GM12864 (cell line): Measurements from ENCODE around the gene SCRN3.
A peak's percentile ranks its signal among the peaks of the same experiment; 100 is the strongest.
"Not testable (repeated sequence)": the region's sequence is repeated elsewhere in the genome, so short reads cannot be mapped to it uniquely, and the experiment has no call there.

Experiments used
- DNase-seq: peaks from one replicate; pipeline ENCODE4 v3.0.0-alpha.2; 2011; ENCODE audit warnings: low read depth
- H3K4me3 ChIP-seq: 2 replicates; pipeline ENCODE4 v1.5.1; 2011; ENCODE audit warnings: mild to moderate bottlenecking, low read depth, low read length, control low read depth
- TF ChIP-seq, protein P1 (sequence below): IDR thresholded peaks from 2 replicates; pipeline ENCODE4 v1.5.1; 2011; ENCODE audit warnings: low read depth, mild to moderate bottlenecking, moderate library complexity, low read length, control low read depth, inconsistent platforms; ENCODE audit errors: missing control alignments

The SCRN3 gene, protein sequence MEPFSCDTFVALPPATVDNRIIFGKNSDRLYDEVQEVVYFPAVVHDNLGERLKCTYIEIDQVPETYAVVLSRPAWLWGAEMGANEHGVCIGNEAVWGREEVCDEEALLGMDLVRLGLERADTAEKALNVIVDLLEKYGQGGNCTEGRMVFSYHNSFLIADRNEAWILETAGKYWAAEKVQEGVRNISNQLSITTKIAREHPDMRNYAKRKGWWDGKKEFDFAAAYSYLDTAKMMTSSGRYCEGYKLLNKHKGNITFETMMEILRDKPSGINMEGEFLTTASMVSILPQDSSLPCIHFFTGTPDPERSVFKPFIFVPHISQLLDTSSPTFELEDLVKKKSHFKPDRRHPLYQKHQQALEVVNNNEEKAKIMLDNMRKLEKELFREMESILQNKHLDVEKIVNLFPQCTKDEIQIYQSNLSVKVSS

DNA sequence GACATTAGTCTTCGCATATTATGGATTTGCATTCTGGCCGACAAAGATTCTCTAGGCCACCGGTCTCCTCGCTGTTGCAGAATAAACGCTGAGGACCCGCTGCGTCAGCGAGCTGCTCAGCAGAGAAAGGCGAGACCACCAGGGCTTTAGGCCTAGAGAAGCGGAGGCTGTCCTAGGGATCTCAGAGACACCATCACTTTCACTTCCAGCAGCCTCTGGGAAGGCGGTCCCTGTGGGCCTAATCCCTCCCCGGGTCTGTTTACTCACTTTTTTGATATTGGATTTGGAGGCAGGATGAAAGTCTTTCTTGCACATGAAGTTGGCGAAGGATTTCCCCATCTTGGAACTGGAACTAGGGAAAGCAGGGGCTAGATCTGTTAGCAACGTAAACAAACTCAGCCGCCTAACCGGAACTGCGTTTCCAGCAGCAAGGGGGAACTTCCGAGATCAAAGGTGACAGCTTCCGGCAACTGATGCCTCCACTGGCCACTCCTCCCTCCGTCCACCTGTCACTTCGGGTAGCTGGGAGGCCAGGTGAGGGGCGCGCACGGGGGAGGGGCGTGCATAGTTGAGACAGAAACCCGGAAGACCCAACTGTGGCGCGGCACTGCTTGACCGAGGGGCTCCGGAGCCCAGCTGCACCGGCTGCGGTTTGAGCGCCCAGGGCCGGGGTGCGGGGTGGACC, at the start of gene SCRN3:
Gene SCRN3 (plus strand): TSS at position 447 of the 685 bp plus-strand sequence. CDS start 2,554 bp downstream, outside the sequence.
- TF ChIP-seq, protein P1, sequence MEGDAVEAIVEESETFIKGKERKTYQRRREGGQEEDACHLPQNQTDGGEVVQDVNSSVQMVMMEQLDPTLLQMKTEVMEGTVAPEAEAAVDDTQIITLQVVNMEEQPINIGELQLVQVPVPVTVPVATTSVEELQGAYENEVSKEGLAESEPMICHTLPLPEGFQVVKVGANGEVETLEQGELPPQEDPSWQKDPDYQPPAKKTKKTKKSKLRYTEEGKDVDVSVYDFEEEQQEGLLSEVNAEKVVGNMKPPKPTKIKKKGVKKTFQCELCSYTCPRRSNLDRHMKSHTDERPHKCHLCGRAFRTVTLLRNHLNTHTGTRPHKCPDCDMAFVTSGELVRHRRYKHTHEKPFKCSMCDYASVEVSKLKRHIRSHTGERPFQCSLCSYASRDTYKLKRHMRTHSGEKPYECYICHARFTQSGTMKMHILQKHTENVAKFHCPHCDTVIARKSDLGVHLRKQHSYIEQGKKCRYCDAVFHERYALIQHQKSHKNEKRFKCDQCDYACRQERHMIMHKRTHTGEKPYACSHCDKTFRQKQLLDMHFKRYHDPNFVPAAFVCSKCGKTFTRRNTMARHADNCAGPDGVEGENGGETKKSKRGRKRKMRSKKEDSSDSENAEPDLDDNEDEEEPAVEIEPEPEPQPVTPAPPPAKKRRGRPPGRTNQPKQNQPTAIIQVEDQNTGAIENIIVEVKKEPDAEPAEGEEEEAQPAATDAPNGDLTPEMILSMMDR, result no peak
- DNase-seq, result peak; percentile 68
- H3K4me3 ChIP-seq, result peak within 1 kb of the TSS; percentile 95

DNA sequence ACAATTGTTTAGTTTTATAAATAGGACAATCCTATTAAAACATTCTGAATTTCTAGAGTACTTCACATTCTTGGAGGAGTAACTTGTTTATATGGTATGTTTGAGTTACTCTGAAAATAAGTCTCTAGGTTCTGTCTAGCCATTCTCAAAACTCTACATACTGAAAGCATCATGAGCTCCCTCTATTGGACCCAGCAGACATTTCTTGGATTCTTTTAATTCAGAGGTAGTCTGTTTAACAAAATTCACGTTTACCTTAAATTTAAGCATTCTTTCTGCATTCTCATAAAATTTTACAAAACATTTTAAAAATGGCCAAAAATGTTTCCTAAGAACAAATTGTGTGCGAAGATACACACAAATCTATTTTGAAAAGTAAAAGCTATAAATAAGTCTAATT, 45.5 kb upstream of the SCRN3 start:
- TF ChIP-seq, protein P1, result peak; percentile 15

DNA sequence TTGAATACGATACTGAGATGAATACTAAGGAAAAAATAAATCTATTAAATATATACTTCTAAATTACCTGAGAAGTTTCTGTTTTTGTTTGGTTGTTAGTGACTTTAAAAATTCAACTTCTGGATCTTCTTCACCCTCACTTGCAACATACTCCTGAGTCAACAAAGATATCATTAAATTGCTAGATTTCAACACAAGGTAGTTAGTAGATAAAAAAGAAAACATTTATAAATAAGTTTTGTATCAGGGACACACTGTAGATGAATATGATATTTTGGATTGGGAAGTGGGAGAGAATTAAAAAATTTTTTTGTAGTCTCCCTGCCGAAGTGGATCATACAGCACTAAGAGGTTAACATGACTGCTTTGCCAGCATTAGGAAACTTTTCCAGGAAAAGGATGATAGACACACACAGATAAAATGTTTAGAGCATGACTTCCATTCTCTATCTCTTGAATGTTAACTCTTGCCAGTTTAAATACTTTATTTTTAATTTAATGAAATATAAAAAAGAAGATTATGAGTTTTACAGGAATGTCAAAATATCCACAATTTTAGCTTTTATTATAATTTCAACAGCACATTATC, 44.8 kb upstream of the SCRN3 start:
- TF ChIP-seq, protein P1, result no peak
- DNase-seq, result no peak

More for the DNA sequence above, 45.5 kb upstream of the SCRN3 start:
- no peak overlapping the region for H3K4me3 ChIP-seq
- DNase-seq, result no peak

DNA sequence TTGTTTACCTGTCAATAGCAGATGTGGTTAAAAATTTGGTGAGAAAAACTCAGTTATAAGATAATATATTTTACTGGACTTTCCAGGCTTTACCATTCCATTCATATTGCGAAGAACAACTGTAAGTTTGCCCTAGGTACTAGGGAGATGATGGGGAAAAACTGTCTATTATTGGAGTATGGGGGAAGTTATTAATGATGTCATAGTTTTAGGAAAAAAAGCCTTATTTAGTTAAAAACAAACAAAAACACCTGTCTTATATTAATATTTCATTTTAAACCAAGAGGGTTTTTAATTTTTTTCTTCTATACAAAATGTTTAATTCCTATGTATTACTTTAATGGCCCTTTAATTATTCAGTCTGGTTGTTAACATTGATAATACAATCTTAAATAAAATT, 42.5 kb upstream of the SCRN3 start:
- no peak overlapping the region for H3K4me3 ChIP-seq
- TF ChIP-seq, protein P1, result no peak
- DNase-seq, result no peak

More for the DNA sequence above, 44.8 kb upstream of the SCRN3 start:
- no peak overlapping the region for H3K4me3 ChIP-seq

DNA sequence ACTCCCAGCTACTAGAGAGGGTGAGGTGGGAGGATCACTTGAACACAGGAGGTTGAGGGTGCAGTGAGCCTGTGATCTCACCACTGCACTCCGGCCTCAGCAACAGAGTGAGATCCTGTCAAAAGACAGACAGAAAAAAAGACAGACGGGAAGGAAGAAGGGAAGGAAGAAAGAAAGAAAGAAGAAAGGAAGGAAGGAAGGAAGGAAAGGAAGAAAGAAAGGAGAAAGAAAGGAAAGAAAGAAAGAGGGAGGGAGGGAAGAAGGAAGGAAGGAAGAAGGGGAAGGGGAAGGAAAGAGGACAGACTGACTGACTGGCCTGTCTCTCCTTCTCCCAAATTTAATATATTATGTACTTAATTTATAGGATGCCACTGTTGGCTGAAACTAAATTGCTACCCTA, 39.2 kb upstream of the SCRN3 start:
- no peak for DNase-seq
- H3K4me3 ChIP-seq, result no peak overlapping the region
- TF ChIP-seq, protein P1, result no peak

DNA sequence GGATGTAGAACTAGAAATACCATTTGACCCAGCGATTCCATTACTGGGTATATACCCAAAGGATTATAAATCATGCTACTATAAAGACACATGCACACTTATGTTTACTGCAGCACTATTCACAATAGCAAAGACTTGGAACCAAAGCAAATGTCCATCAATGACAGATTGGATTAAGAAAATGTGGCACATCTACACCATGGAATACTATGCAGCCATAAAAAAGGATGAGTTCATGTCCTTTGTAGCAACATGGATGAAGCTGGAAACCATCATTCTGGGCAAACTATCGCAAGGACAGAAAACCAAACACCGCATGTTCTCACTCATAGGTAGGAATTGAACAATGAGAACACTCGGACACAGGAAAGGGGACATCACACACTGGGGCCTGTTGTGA, 35.9 kb upstream of the SCRN3 start:
- DNase-seq, H3K4me3 ChIP-seq: not testable (repeated sequence)

DNA sequence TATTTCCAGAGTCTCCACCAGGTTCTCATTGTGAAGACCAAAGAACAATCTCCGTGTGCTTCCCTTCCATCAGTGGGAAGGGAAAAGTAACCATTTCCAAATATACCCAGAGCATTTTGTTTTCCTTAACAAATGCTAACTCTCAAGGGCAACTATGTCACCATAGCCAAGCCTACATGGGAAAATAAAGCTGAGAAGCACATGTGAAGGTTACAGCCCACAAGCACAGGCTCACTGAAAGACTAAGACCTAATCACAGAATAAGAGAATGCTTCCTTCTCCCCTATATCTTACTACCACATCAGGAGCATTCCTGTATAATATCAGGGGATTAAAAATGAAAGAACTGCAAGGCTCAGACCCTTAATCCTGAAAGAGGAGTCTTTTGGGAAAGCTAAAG, 32.6 kb upstream of the SCRN3 start:
- DNase-seq, result no peak
- H3K4me3 ChIP-seq, result no peak overlapping the region
- TF ChIP-seq, protein P1, result no peak

DNA sequence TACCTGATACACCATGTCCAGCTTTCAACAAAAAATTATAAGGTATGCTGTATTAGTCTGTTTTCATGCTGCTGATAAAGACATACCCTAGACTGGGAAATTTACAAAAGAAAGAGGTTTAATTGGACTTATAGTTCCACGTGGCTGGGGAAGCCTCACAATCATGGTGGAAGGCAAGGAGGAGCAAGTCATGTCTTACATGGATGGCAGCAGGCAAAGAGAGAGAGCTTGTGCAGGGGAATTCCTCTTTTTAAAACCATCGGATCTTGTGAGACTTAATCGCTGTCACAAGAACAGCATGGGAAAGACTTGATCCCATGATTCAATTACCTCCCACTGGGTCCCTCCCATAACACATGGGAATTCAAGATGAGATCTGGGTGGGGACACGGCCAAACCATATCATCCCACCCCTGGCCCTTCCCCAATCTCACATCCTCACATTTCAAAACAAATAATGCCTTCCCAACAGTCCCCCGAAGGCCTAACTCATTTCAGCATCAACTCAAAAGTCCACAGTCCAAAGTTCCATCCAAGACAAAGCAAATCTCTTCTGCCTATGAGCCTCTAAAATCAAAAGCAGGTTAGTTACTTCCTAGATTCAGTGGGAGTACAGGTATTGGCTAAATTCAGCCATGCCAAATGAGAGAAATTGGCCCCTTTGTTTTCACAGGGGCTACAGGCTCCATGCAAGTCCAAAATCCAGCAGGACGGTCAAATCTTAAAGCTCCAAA, 31.9 kb upstream of the SCRN3 start:
- not testable (repeated sequence) for H3K4me3 ChIP-seq, DNase-seq
